D721Med (cell line): Measurements from ENCODE around the gene PRICKLE2.
A peak's percentile ranks its signal among the peaks of the same experiment; 100 is the strongest.

Experiments
- DNase-seq: peaks from one replicate; pipeline ENCODE4 v3.0.0; 2011; ENCODE audit warnings: low spot score; ENCODE audit not compliant: insufficient read length
- FAIRE-seq: peaks from 2 replicates; lab custom pipeline; 2011; peaks lifted over from hg19 to GRCh38; lab: Jason Lieb, UNC
- CTCF ChIP-seq: IDR thresholded peaks from 2 replicates; pipeline ENCODE4 v1.5.1; 2012; ENCODE audit warnings: mild to moderate bottlenecking, control low read depth; ENCODE audit not compliant: insufficient read depth; ENCODE audit errors: missing control alignments

PRICKLE2 gene

GRCh38 chr3:64190517-64191515, 34.5 kb downstream of the PRICKLE2 start:
- TF ChIP-seq CTCF: no peak
- FAIRE-seq (peak; percentile 91), DNase-seq (peak; percentile 33)

GRCh38 chr3:64188810-64189560, 36.3 kb downstream of the PRICKLE2 start:
- no peak for DNase-seq
- no peak for TF ChIP-seq CTCF
- no peak for FAIRE-seq

GRCh38 chr3:64187065-64187959, 38.0 kb downstream of the PRICKLE2 start:
- no peak for TF ChIP-seq CTCF
- FAIRE-seq: no peak
- no peak for DNase-seq

- no peak for FAIRE-seq
- no peak for TF ChIP-seq CTCF
- DNase-seq: no peak
These were observed 38.6 kb downstream of the PRICKLE2 start for GRCh38 chr3:64186667-64187064.

- no peak for DNase-seq
- peak; percentile 72 for FAIRE-seq
- TF ChIP-seq CTCF: no peak
These were observed 39.8 kb downstream of the PRICKLE2 start for GRCh38 chr3:64185436-64185835.

- FAIRE-seq: no peak
- TF ChIP-seq CTCF: no peak
- no peak for DNase-seq
These were observed 40.6 kb downstream of the PRICKLE2 start for GRCh38 chr3:64184621-64185020.
